Mucosa of stomach (tissue), 1 donor: ENCODE data around the gene NMNAT2.

Experiments used
- H3K27me3 ChIP-seq: one replicate; pipeline ENCODE4 v1.7.0; 2013; ENCODE audit warnings: mild to moderate bottlenecking, low read length; ENCODE audit not compliant: control insufficient read depth, insufficient read depth
- H3K36me3 ChIP-seq: one replicate; pipeline ENCODE4 v1.7.0; 2013; ENCODE audit warnings: low read length; ENCODE audit not compliant: control insufficient read depth, insufficient read depth
- H3K4me1 ChIP-seq: one replicate; pipeline ENCODE4 v1.7.0; 2013; ENCODE audit warnings: mild to moderate bottlenecking, low read length; ENCODE audit not compliant: control insufficient read depth, insufficient read depth
- H3K4me3 ChIP-seq: one replicate; pipeline ENCODE4 v1.7.0; 2013; ENCODE audit warnings: low read length
- H3K9ac ChIP-seq: one replicate; pipeline ENCODE4 v1.7.0; 2013; ENCODE audit warnings: mild to moderate bottlenecking, low read length, moderate library complexity
- H3K9me3 ChIP-seq: one replicate; pipeline ENCODE4 v1.7.0; 2013; ENCODE audit warnings: mild to moderate bottlenecking, low read length, moderate library complexity; ENCODE audit not compliant: control insufficient read depth
- donor health status: Pancreatic carcinoma.

NMNAT2 gene

GRCh38 chr1:183236158-183236725, 181.9 kb downstream of the NMNAT2 start:
- no peaks in the 10 kb centered on the region for H3K36me3 ChIP-seq
- peaks cover 15% of the 10 kb centered on the region for H3K4me1 ChIP-seq
- no peaks in the 10 kb centered on the region for H3K27me3 ChIP-seq
- no peak overlapping the region for H3K9ac ChIP-seq
- H3K4me3 ChIP-seq = no peak overlapping the region
- H3K9me3 ChIP-seq = no peaks in the 10 kb centered on the region

DNA sequence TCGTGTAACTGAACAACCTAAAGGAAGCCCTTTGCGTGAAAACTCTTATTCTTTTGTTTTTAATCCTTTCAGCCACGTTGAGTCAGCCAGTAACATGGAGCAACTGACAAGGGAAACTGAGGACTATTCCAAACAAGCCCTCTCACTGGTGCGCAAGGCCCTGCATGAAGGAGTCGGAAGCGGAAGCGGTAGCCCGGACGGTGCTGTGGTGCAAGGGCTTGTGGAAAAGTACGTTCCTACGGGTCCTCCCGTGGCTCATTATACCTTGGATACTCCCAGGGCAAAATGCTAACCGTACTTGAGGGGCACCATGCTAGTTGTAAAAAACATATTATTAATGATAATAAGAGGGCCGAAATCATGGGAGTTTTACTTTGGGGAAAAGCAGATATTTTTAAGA, 182.7 kb downstream of the NMNAT2 start:
- Histone ChIP-seq H3K9ac (no peak overlapping the region), H3K27me3 (no peaks in the 10 kb centered on the region), H3K4me1 (peaks cover 15% of the 10 kb centered on the region), H3K9me3 (no peaks in the 10 kb centered on the region), H3K4me3 (no peak overlapping the region), H3K36me3 (no peaks in the 10 kb centered on the region)

- H3K27me3 ChIP-seq = no peaks in the 10 kb centered on the region
- no peaks in the 10 kb centered on the region for H3K36me3 ChIP-seq
- no peaks in the 10 kb centered on the region for H3K9me3 ChIP-seq
- no peak overlapping the region for H3K4me3 ChIP-seq
- H3K4me1 ChIP-seq = peaks cover 15% of the 10 kb centered on the region
- H3K9ac ChIP-seq = no peak overlapping the region
Observed at GRCh38 chr1:183234660-183235476, 183.3 kb downstream of the NMNAT2 start.

DNA sequence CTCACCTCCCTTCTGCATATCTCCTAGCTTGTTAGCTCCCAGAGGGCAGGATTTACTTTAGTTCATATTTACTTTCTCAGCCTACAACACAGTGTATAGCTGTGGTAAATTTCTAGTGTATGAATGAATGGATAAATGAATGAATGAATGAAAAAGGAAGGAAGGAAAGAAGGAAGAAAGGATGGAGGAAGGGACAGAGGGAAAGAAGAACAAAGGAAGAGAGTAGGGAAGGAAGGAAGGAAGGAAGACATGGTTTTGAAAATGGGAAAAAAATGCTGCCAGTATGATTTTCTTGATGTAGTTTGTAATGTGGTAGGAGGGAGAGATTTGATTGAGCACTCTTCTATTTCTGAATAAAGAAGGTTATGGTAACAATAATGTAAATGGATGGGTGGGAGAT, 185.1 kb downstream of the NMNAT2 start:
- H3K9ac ChIP-seq = no peak overlapping the region
- peaks cover 15% of the 10 kb centered on the region for H3K4me1 ChIP-seq
- no peaks in the 10 kb centered on the region for H3K9me3 ChIP-seq
- no peak overlapping the region for H3K4me3 ChIP-seq
- H3K27me3 ChIP-seq = no peaks in the 10 kb centered on the region
- no peaks in the 10 kb centered on the region for H3K36me3 ChIP-seq

DNA sequence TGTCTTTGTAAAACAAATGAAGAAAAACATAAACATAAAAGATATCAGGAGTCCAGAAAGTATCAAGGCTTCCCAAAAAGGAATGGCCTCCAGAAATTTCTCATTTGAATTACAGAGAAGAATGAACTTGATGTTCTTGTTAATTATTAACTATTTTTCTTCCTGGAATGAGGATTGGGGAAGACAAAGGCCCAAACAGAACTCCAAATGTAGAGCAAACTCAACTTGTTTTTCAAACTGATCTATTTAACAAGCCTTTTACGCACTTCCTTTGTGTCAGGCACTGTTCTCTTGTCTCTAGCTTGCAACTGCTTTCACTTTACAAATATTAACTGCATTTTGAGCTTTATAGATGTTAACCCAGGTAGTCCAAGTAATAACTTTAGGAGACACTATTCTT, 186.6 kb downstream of the NMNAT2 start:
- H3K4me1 ChIP-seq = peaks cover 15% of the 10 kb centered on the region
- no peak overlapping the region for H3K4me3 ChIP-seq
- H3K36me3 ChIP-seq = no peaks in the 10 kb centered on the region
- H3K27me3 ChIP-seq = no peaks in the 10 kb centered on the region
- H3K9me3 ChIP-seq = no peaks in the 10 kb centered on the region
- H3K9ac ChIP-seq = no peak overlapping the region

DNA sequence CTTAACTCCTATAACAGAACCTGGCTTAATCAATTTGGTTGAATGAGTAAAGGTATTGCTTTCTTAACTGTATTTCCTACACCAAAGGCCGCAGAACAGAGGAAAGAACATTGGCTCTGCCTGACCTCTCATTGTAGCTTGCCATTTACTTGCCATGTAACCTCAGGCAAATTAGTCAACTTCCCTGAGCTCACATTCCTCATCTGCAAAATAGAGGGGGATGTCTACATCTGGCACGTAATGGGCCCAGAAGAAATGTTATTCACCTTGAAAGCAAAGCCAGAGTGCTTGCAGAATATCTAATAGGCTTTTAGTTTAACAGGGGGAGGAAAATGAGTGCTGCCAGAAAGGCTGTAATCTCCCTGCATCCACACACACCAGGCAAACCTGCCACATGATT, 187.8 kb downstream of the NMNAT2 start:
- peaks cover 14% of the 10 kb centered on the region for H3K4me1 ChIP-seq
- H3K27me3 ChIP-seq = no peaks in the 10 kb centered on the region
- no peaks in the 10 kb centered on the region for H3K36me3 ChIP-seq
- H3K9me3 ChIP-seq = no peaks in the 10 kb centered on the region
- H3K4me3 ChIP-seq = no peak overlapping the region
- no peak overlapping the region for H3K9ac ChIP-seq

GRCh38 chr1:183228347-183229220, 189.6 kb downstream of the NMNAT2 start:
- no peaks in the 10 kb centered on the region for H3K36me3 ChIP-seq
- H3K27me3 ChIP-seq = no peaks in the 10 kb centered on the region
- H3K9ac ChIP-seq = no peak overlapping the region
- H3K4me3 ChIP-seq = no peak overlapping the region
- H3K9me3 ChIP-seq = no peaks in the 10 kb centered on the region
- no peaks in the 10 kb centered on the region for H3K4me1 ChIP-seq

DNA sequence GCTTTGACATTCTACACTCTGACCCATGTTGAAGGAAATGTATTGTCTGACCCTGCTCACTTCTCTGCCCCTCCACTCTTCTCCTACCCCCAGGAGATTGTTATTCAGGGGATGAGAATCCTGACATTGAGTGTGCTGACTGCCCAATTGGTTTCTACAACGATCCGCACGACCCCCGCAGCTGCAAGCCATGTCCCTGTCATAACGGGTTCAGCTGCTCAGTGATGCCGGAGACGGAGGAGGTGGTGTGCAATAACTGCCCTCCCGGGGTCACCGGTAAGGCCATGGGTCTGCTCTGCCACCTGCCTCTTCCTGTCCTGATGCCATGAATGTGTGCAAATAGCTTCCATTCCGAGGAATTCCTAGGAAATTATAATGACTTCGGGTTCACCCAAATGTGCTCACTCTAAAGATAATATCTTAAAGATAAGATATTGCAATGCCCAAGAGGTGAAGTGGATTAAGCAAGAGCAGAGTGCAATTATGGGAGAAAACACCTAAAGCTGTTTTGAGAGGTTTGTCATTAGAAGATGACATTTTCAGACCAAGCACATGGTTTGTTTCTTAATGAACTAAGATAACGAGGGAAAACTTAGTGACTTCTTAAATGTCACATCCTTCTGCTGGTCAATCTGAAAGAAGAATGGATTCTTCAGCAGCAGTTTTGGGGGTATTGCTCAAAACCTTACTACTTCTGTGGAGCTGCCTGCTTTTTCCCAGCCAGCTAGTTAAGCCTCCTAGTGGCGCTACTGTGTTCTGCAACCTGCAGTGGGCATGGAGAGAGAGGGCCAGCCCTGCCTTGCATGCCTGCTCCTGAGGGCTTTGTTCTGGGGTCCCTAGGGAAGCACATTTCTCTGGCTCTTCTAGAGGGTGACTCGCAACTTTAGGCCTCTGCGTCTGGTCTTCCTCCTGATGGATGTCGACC, 190.5 kb downstream of the NMNAT2 start:
- Histone ChIP-seq H3K9ac (no peak overlapping the region), H3K36me3 (no peaks in the 10 kb centered on the region), H3K27me3 (no peaks in the 10 kb centered on the region), H3K9me3 (no peaks in the 10 kb centered on the region), H3K4me3 (no peak overlapping the region), H3K4me1 (no peaks in the 10 kb centered on the region)

DNA sequence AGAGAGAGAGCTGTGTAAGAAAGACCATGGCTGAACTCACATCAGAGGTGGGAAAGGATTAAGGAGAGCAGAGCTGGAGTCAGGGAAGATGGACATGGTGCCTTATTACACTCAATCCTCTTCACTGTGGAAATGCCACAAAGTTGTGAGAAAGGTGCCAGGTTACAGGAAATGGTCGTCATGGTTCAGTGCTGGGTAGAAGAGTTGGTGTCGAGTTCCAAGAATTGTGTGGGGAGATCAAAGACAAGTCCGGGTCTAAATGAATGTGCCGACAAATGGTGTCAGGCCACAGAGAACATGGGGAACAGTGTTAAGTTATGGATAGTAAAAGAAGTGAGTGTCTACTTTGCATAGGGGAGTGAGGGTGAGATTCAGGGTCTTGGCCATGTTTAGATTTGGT, 191.2 kb downstream of the NMNAT2 start:
- H3K9ac ChIP-seq = no peak overlapping the region
- H3K4me1 ChIP-seq = no peaks in the 10 kb centered on the region
- no peaks in the 10 kb centered on the region for H3K36me3 ChIP-seq
- H3K9me3 ChIP-seq = no peaks in the 10 kb centered on the region
- H3K4me3 ChIP-seq = no peak overlapping the region
- H3K27me3 ChIP-seq = no peaks in the 10 kb centered on the region

DNA sequence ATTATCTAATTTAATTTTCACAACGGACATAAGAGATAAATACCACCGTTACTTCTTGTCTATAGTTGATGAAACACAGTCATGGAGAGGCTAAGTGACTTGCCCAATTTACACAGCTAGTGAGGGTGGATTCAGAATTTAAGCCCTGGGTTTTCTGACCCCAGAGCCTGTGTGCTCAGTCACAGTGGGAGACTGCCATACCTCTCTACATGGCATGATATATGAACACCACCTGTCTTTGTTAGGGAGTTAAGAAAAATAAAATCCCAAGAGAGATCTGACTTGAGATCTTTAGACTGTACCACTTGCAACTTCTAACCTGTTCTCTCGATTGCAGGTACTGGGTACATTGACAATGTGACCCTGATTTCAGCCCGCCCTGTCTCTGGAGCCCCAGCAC, 191.8 kb downstream of the NMNAT2 start:
- Histone ChIP-seq H3K9ac (no peak overlapping the region), H3K9me3 (no peaks in the 10 kb centered on the region), H3K4me1 (no peaks in the 10 kb centered on the region), H3K4me3 (no peak overlapping the region), H3K27me3 (no peaks in the 10 kb centered on the region), H3K36me3 (no peaks in the 10 kb centered on the region)

- no peak overlapping the region for H3K4me3 ChIP-seq
- no peaks in the 10 kb centered on the region for H3K36me3 ChIP-seq
- H3K9ac ChIP-seq = no peak overlapping the region
- H3K4me1 ChIP-seq = peaks cover 6% of the 10 kb centered on the region
- H3K9me3 ChIP-seq = no peaks in the 10 kb centered on the region
- no peaks in the 10 kb centered on the region for H3K27me3 ChIP-seq
Observed at GRCh38 chr1:183223467-183223866, 194.7 kb downstream of the NMNAT2 start.
